Spleen (tissue), 11 donors: ENCODE measurements around the gene NKX1-1. TPM values are rescaled to one million over a fixed set of nuclear protein-coding genes. Genes with fewer than 3 reads are reported as not detected.
"Not testable (repeated sequence)": the region's sequence is repeated elsewhere in the genome, so short reads cannot be mapped to it uniquely, and the experiment has no call there.

Experiments used
- DNase-seq: peaks from one replicate; pipeline ENCODE4 v3.0.0-alpha.2; 2020
- H3K27ac ChIP-seq, 8 donors: fragments of 200-600 bp; sonication (generic) in 7 of 8; 1 replicate in 4 of 8; 2 replicates in 4 of 8; pipeline versions ENCODE4 v1.5.0 to v1.8.0; 2016 to 2021; ENCODE audit warnings: inconsistent platforms in 4 of 8, mild to moderate bottlenecking in 4 of 8, moderate library complexity in 1 of 8
- H3K27me3 ChIP-seq, 7 donors: fragments of 200-600 bp; sonication (generic) in 6 of 7; replicated peaks in 1 of 7; 1 replicate in 4 of 7; 2 replicates in 3 of 7; pipeline versions ENCODE4 v1.5.0 to v1.8.0; 2016 to 2021; ENCODE audit warnings: inconsistent platforms in 3 of 7, mild to moderate bottlenecking in 1 of 7
- H3K36me3 ChIP-seq, 6 donors: fragments of 200-600 bp; sonication (generic) in 5 of 6; 1 replicate in 4 of 6; 2 replicates in 2 of 6; pipeline versions ENCODE4 v1.5.0 to v1.8.0; 2016 to 2021; ENCODE audit warnings: inconsistent platforms in 2 of 6
- H3K4me1 ChIP-seq, 6 donors: fragments of 200-600 bp; sonication (generic) in 5 of 6; 1 replicate in 3 of 6; 2 replicates in 3 of 6; pipeline versions ENCODE4 v1.5.0 to v1.8.0; 2016 to 2021; ENCODE audit warnings: inconsistent platforms in 3 of 6
- H3K4me3 ChIP-seq, 8 donors: fragments of 200-600 bp; sonication (generic) in 7 of 8; 1 replicate in 4 of 8; 2 replicates in 4 of 8; pipeline versions ENCODE4 v1.5.0 to v1.8.0; 2016 to 2021; ENCODE audit warnings: inconsistent platforms in 4 of 8, mild to moderate bottlenecking in 4 of 8, moderate library complexity in 2 of 8
- H3K9me3 ChIP-seq, 8 donors: fragments of 200-600 bp; sonication (generic) in 7 of 8; 1 replicate in 4 of 8; 2 replicates in 4 of 8; pipeline versions ENCODE4 v1.5.0 to v1.8.0; 2016 to 2021; ENCODE audit warnings: inconsistent platforms in 4 of 8
- POLR2A ChIP-seq, 3 donors: fragments of 450-650 bp; IDR thresholded peaks; one replicate each; pipeline ENCODE4 v1.5.1; 2017; ENCODE audit warnings: antibody characterized with exemption in 3 of 3, mild to moderate bottlenecking in 1 of 3
- POLR2AphosphoS5 ChIP-seq, 3 donors: sonication (generic); formaldehyde crosslinking; IDR thresholded peaks; one replicate each; pipeline ENCODE4 v1.5.1; 2017; ENCODE audit warnings: antibody characterized with exemption in 3 of 3
- WGBS, 5 donors: extraction: QIAGEN DNeasy Blood & Tissue Kit in 3 of 5; methylation state at CpG; one replicate each; pipeline versions ENCODE4 v1.1.5 to v1.1.7; 2013 to 2018; 5-methylcytosine and 5-hydroxymethylcytosine counted together
- intact Hi-C: fragments of 100-400 bp; cut with DNase I; formaldehyde crosslinking; loops from one replicate; pipeline ENCODE4 v1.15.0; 2023; ENCODE audit warnings: low total_unique reads
- polyA plus RNA-seq, 3 donors: library from polyadenylated mRNA; stranded (reverse); fragments of 200-250 nt; gene quantifications; one replicate each; pipeline ENCODE4 v1.2.1, GENCODE V29; 2013
- total RNA-seq, 7 donors: library from RNA; depleted of rRNA in 3 of 7; stranded (reverse); fragments of >200 nt in 3 of 7; fragmentation: NEBNext Ultra II Directional in 4 of 7; extraction: Animal tissue kit (Norgen Biotek cat#: 25700) in 4 of 7; gene quantifications; one replicate each; pipeline versions ENCODE4 v1.1.0 to v1.2.1, GENCODE V29; 2016 to 2021
- TF ChIP-seq, protein P1 (sequence below), 11 experiments: fragments of 200-600 bp in 7 of 11; fragments of 450-650 bp in 4 of 11; sonication (generic) in 4 of 11; IDR thresholded peaks in 8 of 11; conservative IDR thresholded peaks in 3 of 11; 1 replicate in 7 of 11; 2 replicates in 4 of 11; pipeline versions ENCODE4 v1.4.0 to v1.8.0; 2016 to 2021; ENCODE audit warnings: antibody characterized with exemption in 11 of 11, inconsistent platforms in 4 of 11, mild to moderate bottlenecking in 1 of 11
- donor health status: healthy with polysubstance abuse.
- donor health status: DM: no; HTN: no; CAD: no; lungs with moderate emphysema.
- donor health status: DM: no; HTN: no; CAD: no.
- donor health status: Bipolar disorder and iron deficiency.
- donor health status: healthy.
- donor health status: DM: no; HTN: no; CAD: no.
- donor health status: DM: yes; HTN: yes; CAD: no.

Gene NKX1-1
- total and polyA plus RNA-seq, 10 donors: not detected

DNA sequence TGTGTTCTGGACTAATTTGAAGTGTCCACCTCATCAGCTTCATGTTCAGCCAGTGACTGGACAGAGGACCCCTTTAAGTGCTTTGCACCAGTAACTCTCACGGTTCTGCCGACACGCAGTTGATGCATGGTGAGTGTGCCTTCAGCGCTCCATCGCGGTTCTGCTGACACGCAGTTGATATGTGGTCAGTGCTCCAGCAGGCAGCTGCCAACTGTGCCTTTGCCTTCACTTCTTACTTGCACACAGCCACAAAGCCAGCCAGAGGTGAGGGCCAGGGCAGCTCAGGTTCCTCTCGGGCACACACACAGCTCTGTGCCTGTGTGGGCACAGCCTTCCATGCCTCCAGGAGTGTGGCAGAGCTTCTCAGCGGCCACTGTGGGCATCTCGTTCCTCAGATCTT lies 12.4 kb downstream of the NKX1-1 start:
- 84 to 99% (median 98%) methylated on average over 10 of the region's 10 CpGs for WGBS, 5 donors
- Histone ChIP-seq H3K4me1 (no peaks in the 10 kb centered on the region), H3K36me3 (peaks cover 0 to 51% (median 21%) of the 10 kb centered on the region in 6 donors), H3K27me3 (no peaks in the 10 kb centered on the region), H3K9me3 (peaks cover 0 to 77% (median 50%) of the 10 kb centered on the region in 8 donors), H3K4me3 (no peak overlapping the region), H3K27ac (no peak overlapping the region)
- intact Hi-C loops: no loop called here
- TF ChIP-seq, protein P1, sequence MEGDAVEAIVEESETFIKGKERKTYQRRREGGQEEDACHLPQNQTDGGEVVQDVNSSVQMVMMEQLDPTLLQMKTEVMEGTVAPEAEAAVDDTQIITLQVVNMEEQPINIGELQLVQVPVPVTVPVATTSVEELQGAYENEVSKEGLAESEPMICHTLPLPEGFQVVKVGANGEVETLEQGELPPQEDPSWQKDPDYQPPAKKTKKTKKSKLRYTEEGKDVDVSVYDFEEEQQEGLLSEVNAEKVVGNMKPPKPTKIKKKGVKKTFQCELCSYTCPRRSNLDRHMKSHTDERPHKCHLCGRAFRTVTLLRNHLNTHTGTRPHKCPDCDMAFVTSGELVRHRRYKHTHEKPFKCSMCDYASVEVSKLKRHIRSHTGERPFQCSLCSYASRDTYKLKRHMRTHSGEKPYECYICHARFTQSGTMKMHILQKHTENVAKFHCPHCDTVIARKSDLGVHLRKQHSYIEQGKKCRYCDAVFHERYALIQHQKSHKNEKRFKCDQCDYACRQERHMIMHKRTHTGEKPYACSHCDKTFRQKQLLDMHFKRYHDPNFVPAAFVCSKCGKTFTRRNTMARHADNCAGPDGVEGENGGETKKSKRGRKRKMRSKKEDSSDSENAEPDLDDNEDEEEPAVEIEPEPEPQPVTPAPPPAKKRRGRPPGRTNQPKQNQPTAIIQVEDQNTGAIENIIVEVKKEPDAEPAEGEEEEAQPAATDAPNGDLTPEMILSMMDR (IDR thresholded peaks at IDR 0.05 in 8 of 11, conservative IDR thresholded peaks at IDR 0.05 in 3 of 11): no peak
- no peak for TF ChIP-seq POLR2AphosphoS5 (IDR thresholded peaks at IDR 0.05)
- TF ChIP-seq POLR2A (IDR thresholded peaks at IDR 0.05): no peak
- DNase-seq: peak; percentile 43

DNA sequence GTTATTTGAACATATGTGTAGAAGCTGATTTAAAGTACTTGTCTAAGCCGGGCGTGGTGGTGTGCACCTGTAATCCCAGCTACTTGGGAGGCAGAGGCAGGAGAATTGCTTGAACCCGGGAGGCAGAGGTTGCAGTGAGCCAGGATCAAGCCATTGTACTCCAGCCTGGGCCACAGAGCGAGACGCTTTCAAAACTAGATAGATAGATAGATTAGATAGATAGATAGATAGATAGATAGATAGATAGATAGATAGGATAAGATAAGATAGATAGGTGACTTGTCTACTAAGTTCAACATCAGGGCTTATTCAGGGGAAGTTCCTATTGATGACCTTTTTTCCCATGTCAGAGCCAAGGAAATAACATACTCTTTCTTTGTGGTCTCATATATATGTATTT lies 12.9 kb downstream of the NKX1-1 start:
- peaks cover 0 to 56% (median 22%) of the 10 kb centered on the region in 6 donors for H3K36me3 ChIP-seq
- H3K4me3 ChIP-seq, DNase-seq, H3K4me1 ChIP-seq, intact Hi-C loops, H3K27me3 ChIP-seq, H3K27ac ChIP-seq: not testable (repeated sequence)
- H3K9me3 ChIP-seq: peaks cover 4 to 77% (median 50%) of the 10 kb centered on the region in 8 donors
- WGBS, 5 donors: 94 to 98% (median 97%) methylated on average over 5 of the region's 5 CpGs

DNA sequence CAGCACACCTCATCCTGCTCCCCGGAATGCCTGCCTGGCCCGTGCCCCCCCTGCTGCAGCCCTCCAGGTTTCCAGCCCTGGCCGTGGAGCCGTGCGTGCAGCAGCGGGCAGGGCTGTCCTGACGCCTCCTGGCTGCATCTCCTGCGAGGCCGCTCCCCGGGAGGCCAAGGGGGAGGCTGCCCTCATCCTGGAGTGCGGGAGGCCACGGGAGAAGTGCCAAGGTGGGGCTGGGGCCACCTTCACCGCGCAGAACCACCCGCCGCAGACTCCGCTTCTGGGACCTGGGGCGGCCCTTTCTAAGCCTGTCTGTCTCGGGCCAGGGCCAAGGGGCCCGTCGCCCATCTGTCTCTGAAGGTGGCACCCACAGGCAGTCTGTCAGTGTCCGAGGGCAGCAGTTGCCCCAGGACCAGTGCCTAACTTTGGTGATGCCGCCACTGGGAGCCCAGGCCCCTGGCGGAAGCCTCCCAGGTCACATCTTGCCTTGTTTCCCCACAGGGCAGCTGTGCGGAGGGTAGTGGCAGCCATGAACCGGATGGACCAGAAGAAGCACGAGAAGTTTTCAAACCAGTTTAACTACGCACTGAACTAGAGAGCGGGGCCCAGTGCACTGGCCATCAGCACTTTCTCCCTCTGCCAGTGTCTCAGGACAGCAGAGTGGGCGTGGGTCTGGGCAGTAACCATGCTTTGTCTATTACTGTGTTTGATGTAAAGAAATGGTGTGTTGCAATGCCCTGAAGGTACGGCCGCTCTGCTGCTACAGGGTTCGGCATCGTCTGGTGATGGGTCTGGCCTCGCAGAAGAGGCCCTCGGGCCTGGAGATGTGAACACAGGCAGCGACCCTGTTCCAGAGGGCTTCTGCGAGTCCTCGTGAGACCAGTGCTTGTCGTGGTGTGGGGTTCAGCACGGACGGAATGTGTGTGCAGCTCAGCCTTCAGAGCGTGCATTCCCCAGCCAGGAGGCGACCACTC lies 20.6 kb downstream of the NKX1-1 start:
- Histone ChIP-seq H3K9me3 (peaks cover 4 to 41% (median 28%) of the 10 kb centered on the region in 8 donors), H3K36me3 (peaks cover 0 to 90% (median 44%) of the 10 kb centered on the region in 6 donors), H3K27me3 (no peaks in the 10 kb centered on the region)

DNA sequence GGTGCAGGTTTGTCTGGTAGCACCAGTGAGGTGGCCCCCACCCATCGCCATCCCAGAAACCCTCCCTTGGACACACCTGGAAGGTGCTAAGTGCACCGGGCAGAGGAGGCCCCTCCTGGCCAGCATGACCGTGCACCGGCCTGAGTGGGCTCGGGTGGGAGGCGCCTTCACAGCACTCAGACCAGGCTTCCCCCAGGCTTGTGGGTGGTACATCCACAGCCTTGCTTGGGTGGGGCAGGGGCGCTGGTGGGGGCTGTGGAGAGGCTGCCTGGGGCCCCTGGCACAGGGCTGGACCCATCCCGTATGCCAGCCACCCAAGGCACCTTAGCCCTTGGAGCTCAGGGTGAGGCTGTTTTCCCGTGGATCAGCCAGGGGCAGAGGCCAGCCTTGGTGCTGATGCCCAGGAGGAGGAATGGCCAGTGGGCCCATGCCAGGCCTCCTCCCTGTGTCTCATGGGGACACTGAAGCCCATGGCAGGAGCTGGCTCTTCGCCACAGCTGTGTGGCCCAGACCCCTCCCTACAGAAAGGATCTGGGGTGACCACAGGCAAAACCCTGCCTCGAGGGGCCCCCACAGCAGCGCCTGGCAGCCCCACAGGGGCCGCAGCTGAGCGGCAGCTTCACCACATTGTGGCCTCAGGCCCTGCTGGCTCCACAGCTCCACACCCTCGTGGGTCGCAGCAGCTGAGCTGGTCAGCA lies 21.4 kb downstream of the NKX1-1 start:
- H3K36me3 ChIP-seq: peaks cover 0 to 98% (median 44%) of the 10 kb centered on the region in 6 donors
- no peaks in the 10 kb centered on the region for H3K4me1 ChIP-seq
- intact Hi-C loops: no loop called here
- no peak overlapping the region for H3K27ac ChIP-seq
- peak; percentile 62 for DNase-seq
- 80 to 94% (median 92%) methylated on average over 9 to 16 of the region's 16 CpGs for WGBS, 5 donors
- H3K4me3 ChIP-seq: no peak overlapping the region
- H3K27me3 ChIP-seq: no peaks in the 10 kb centered on the region
- TF ChIP-seq POLR2A (IDR thresholded peaks at IDR 0.05) (no peak), POLR2AphosphoS5 (IDR thresholded peaks at IDR 0.05) (no peak)
- TF ChIP-seq, protein P1 (IDR thresholded peaks at IDR 0.05 in 8 of 11, conservative IDR thresholded peaks at IDR 0.05 in 3 of 11): no peak
- H3K9me3 ChIP-seq: peaks cover 4 to 33% (median 24%) of the 10 kb centered on the region in 8 donors

More for the DNA sequence above, 20.6 kb downstream of the NKX1-1 start:
- no peak for TF ChIP-seq POLR2A (IDR thresholded peaks at IDR 0.05)
- peak in 1 of 3 donors; percentile 16 for TF ChIP-seq POLR2AphosphoS5 (IDR thresholded peaks at IDR 0.05)
- intact Hi-C loops: no loop called here
- H3K27ac ChIP-seq: no peak overlapping the region
- no peak overlapping the region for H3K4me3 ChIP-seq
- WGBS, 5 donors: 93 to 98% (median 95%) methylated on average over 28 to 44 of the region's 44 CpGs
- peak; percentile 68 for DNase-seq
- H3K4me1 ChIP-seq: no peaks in the 10 kb centered on the region
